WI38 (cell line): ENCODE data around the gene ANKRD29.

Experiments
- H3K4me3 ChIP-seq: 2 replicates; pipeline ENCODE4 v1.5.1; 2011; ENCODE audit warnings: low read depth, mild to moderate bottlenecking, control low read depth, low read length
- TF ChIP-seq, protein P1 (sequence below): IDR thresholded peaks from 2 replicates; pipeline ENCODE4 v1.5.1; 2012; ENCODE audit warnings: low read depth, mild to moderate bottlenecking, control low read depth, low read length

Gene ANKRD29

DNA sequence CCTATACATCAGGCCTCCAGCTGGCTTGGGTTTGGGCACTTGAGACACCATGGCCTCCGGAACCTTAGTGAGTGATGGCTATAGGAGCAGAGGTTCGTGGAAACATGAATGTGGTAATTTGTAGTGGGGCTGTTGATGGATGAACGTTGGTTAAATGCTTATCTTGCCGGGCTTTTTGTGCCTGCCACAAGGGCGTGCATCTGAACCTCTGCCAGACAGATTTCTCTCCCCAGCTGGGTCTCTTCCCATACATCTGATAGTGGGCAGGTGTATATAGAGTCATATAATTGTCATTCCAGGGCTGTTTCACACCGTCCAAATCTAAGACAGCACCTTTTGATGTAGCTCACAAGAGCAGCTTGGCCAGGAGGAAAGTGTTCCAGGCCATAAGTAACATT, 41.3 kb upstream of the ANKRD29 start:
- TF ChIP-seq, protein P1, sequence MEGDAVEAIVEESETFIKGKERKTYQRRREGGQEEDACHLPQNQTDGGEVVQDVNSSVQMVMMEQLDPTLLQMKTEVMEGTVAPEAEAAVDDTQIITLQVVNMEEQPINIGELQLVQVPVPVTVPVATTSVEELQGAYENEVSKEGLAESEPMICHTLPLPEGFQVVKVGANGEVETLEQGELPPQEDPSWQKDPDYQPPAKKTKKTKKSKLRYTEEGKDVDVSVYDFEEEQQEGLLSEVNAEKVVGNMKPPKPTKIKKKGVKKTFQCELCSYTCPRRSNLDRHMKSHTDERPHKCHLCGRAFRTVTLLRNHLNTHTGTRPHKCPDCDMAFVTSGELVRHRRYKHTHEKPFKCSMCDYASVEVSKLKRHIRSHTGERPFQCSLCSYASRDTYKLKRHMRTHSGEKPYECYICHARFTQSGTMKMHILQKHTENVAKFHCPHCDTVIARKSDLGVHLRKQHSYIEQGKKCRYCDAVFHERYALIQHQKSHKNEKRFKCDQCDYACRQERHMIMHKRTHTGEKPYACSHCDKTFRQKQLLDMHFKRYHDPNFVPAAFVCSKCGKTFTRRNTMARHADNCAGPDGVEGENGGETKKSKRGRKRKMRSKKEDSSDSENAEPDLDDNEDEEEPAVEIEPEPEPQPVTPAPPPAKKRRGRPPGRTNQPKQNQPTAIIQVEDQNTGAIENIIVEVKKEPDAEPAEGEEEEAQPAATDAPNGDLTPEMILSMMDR, result no peak
- no peak overlapping the region for H3K4me3 ChIP-seq

DNA sequence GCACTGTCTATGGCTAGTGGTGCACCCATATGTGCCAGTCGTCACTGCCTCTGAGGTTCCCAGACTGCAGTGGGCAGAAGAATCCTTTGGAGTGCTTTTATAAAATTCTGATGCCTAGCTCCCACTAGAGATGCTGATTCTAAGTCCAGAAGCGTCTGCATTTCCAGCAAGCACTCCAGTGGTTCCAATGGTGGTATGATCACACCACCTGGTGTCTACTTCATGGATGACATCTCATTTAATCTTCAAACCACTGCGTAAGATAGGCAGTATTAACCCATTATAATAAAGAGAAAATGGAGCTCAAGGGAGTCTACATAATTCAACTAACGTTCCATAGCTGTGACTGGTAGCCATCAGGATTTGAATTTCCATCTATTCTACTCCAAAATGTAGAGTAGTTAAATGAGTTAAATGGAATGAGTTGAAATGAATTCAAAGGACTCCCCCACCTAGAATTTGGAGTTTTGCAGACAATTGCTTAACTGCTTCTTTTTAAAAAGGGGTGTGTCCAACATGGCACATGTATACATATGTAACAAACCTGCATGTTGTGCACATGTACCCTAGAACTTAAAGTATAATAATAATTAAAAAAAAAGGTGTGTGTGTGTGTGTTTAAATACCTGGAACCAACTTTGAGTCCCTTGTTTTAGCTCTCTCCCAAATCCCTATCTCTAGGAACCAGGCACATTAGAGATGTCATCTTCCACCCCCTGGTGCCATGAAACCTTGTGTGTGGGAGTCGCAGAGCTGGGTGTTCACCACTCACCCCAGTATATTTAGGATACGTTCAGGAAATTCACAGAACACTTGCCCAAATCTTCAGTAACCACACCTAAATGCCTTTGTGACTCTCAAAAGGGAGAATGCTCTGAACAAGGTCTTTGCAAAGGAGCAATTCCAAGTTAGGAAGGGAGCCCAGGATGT, 40.6 kb upstream of the ANKRD29 start:
- TF ChIP-seq, protein P1, result peak; percentile 28
- no peak overlapping the region for H3K4me3 ChIP-seq

DNA sequence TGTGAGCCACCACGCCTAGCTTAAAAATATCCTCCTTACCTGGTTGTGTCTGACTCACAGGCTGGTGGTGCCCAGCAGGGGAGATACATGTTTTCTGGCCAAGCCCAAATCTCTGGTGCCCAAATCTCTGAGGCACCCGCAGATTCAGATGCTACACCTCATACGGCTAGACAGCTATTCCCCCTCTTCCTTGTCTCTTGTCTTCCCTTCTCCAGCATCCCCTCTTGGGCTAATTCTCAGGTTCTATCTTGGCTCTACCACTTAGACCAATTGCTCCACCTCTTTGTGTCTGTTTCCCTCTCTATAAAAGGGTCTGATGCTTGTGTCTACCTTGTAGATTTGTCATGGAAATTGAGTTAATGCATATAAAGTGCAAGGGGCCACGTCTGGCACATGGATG, 39.9 kb upstream of the ANKRD29 start:
- TF ChIP-seq, protein P1, result no peak
- no peak overlapping the region for H3K4me3 ChIP-seq

DNA sequence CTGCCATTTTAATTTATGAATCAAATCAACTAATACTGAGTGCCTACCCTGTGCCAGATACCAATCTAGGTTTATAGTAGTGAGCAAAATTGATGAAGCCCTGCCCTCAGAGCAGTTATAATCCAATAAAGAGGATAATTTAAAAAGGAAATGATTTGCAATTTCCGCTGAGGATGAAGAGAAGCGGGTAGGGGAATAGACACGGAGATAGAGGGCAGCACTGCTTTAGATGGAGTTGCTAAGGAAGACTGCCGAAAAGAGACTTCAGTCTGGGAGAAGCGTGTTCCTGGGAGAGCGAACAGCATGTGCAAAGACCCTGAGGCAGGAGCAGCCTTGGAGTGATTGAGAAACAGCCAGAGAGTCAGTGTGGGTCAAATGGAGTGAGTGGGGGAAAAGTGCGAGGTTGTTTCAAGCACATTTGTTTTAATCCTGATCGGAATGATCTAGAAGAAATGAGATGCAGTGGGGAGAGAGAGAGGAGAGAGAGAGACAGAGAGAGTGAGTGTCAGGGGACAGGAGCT, 38.9 kb upstream of the ANKRD29 start:
- TF ChIP-seq, protein P1, result no peak
- no peak overlapping the region for H3K4me3 ChIP-seq

DNA sequence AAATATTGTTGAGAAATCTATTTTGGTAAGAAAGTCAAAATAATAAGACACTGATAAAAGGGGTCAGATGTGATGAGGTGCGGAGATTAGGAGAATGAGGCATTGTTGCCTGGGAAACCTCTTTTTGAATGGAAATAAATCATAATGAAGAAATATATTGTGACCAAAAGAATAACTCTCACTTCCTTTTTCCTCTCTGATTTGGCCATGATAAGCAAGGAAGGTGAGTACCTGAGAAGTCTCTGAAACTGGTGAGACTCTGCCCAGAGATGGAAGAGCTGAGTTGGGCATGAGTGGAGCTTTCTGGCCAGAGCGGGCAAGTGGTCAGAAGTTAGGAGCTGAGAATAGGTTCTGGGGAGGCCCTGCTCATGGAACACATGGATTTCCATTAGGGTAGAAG, 38.3 kb upstream of the ANKRD29 start:
- TF ChIP-seq, protein P1, result no peak
- no peak overlapping the region for H3K4me3 ChIP-seq

DNA sequence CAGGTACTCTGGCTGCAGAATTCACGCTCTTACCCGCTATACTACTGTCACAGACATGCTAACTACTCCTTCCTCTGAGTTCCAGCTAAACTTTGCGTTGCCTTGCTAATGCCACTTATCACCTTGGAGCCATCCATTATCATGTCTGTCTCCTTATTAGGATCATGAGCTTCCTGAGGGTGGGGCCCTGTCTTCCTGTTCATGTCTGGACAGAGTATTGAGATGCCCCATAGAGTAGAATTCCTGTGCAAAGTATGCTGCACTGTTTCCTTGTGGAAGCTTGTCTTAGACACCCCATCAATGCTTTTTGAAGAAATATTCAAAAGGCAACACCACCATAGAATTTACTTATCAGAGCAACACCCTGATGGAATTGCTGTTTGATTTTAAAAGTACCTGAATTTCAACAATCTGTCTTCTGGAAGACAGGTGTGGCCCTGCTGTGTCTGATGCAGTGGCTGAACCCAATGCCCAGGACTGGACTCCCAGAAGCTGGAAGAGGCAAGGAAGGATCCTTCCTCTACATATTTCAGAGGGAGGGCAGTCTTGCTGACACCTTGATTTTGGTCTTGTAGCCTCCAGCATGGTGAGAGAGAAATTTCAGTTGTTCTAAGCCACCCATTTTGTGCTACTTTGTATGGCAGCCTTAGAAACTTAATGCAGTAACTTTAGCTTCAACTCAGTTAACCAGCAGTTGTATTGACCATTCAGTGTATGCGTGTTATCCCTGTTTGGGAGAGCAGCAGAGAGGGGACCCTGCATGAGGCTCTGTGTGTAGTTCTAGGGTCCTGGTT, 32.1 kb upstream of the ANKRD29 start:
- TF ChIP-seq, protein P1, result no peak
- H3K4me3 ChIP-seq, result no peak overlapping the region
